KG1 (cell line): ENCODE data around the gene PDE4D.

Experiments
- DNase-seq: peaks from one replicate; lab custom pipeline; 2025; lab: John Stamatoyannopoulos, UW

The PDE4D gene

GRCh38 chr5:59654691-59655090, 238.8 kb downstream of the PDE4D start:
- no peak for DNase-seq

GRCh38 chr5:59652449-59652848, 241.1 kb downstream of the PDE4D start:
- no peak for DNase-seq

GRCh38 chr5:59648949-59649921, 244.3 kb downstream of the PDE4D start:
- DNase-seq = no peak

GRCh38 chr5:59648038-59648831, 245.3 kb downstream of the PDE4D start:
- DNase-seq = no peak

GRCh38 chr5:59645380-59645779, 248.1 kb downstream of the PDE4D start:
- no peak for DNase-seq

- DNase-seq = no peak
Measured at GRCh38 chr5:59640411-59640810, 253.1 kb downstream of the PDE4D start.

GRCh38 chr5:59637884-59638580, 255.5 kb downstream of the PDE4D start:
- no peak for DNase-seq

- DNase-seq = no peak
Measured at GRCh38 chr5:59629561-59629960, 264.0 kb downstream of the PDE4D start.

GRCh38 chr5:59628062-59628828, 265.3 kb downstream of the PDE4D start:
- no peak for DNase-seq

- no peak for DNase-seq
Measured at GRCh38 chr5:59624898-59625297, 268.6 kb downstream of the PDE4D start.

- DNase-seq = no peak
Measured at GRCh38 chr5:59622848-59623247, 270.7 kb downstream of the PDE4D start.

GRCh38 chr5:59621477-59621876, 272.0 kb downstream of the PDE4D start:
- no peak for DNase-seq

GRCh38 chr5:59620535-59621212, 272.9 kb downstream of the PDE4D start:
- no peak for DNase-seq

GRCh38 chr5:59618644-59619043, 274.9 kb downstream of the PDE4D start:
- no peak for DNase-seq

GRCh38 chr5:59617186-59617771, 276.2 kb downstream of the PDE4D start:
- no peak for DNase-seq

GRCh38 chr5:59616413-59616812, 277.1 kb downstream of the PDE4D start:
- DNase-seq = no peak

- DNase-seq = no peak
Measured at GRCh38 chr5:59615272-59615671, 278.3 kb downstream of the PDE4D start.

- DNase-seq = no peak
Measured at GRCh38 chr5:59609501-59610265, 283.8 kb downstream of the PDE4D start.

GRCh38 chr5:59608745-59609144, 284.8 kb downstream of the PDE4D start:
- DNase-seq = no peak
